Subcutaneous abdominal adipose tissue (tissue), 5 donors: ENCODE results near the gene SHE.

Experiments
- H3K27ac ChIP-seq: one replicate; pipeline ENCODE4 v1.7.0; 2013; ENCODE audit warnings: low read depth, mild to moderate bottlenecking, inconsistent platforms, low read length, moderate library complexity
- H3K27me3 ChIP-seq, 5 donors: one replicate each; pipeline ENCODE4 v1.7.0; 2013; ENCODE audit warnings: low read length in 5 of 5, inconsistent platforms in 1 of 5; ENCODE audit not compliant: control insufficient read depth in 5 of 5, insufficient read depth in 4 of 5
- H3K36me3 ChIP-seq, 5 donors: one replicate each; pipeline ENCODE4 v1.7.0; 2013; ENCODE audit warnings: low read length in 5 of 5; ENCODE audit not compliant: control insufficient read depth in 5 of 5, insufficient read depth in 5 of 5
- H3K4me1 ChIP-seq, 5 donors: one replicate each; pipeline ENCODE4 v1.7.0; 2013; ENCODE audit warnings: low read length in 5 of 5, mild to moderate bottlenecking in 3 of 5, moderate library complexity in 1 of 5; ENCODE audit not compliant: control insufficient read depth in 5 of 5, insufficient read depth in 5 of 5
- H3K4me3 ChIP-seq, 5 donors: one replicate each; pipeline ENCODE4 v1.7.0; 2013; ENCODE audit warnings: low read length in 5 of 5, low read depth in 1 of 5
- H3K9ac ChIP-seq, 5 donors: one replicate each; pipeline ENCODE4 v1.7.0; 2013; ENCODE audit warnings: low read length in 5 of 5, mild to moderate bottlenecking in 4 of 5, moderate library complexity in 3 of 5
- H3K9me3 ChIP-seq, 5 donors: one replicate each; pipeline ENCODE4 v1.7.0; 2013; ENCODE audit warnings: low read length in 5 of 5; ENCODE audit not compliant: control insufficient read depth in 5 of 5
- donor health status: healthy.
- donor health status: healthy.
- donor health status: healthy.
- donor health status: healthy.
- donor health status: healthy.

The SHE gene

DNA sequence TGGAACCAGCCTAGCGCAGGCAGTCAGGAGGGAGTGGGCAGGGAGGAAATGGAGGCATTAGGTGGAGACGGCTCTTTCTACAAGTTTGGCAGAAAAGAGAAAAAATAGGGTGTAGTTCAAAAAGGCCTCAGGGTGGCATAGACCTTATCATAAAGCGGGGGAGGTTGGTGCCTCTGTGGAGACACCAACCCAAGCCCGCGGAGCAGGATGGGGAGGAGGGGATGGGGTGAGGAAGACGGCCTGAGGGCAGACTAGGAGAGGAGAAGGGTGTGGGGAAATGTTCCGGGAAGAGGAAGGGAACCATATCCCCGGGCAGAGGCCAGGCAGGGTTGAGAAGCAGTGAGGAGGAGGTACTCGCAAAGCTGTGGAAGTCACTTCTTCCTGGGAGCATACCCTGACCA is 17.4 kb upstream of the SHE start:
- no peak overlapping the region for H3K27ac ChIP-seq
- H3K4me3 ChIP-seq = no peak overlapping the region
- peaks cover 0 to 2% (median 0%) of the 10 kb centered on the region in 5 donors for H3K9me3 ChIP-seq
- peaks cover 0 to 6% (median 0%) of the 10 kb centered on the region in 5 donors for H3K36me3 ChIP-seq
- H3K27me3 ChIP-seq = peaks cover 0 to 4% (median 0%) of the 10 kb centered on the region in 5 donors
- H3K9ac ChIP-seq = no peak overlapping the region
- H3K4me1 ChIP-seq = peaks cover 0 to 31% (median 6%) of the 10 kb centered on the region in 5 donors

DNA sequence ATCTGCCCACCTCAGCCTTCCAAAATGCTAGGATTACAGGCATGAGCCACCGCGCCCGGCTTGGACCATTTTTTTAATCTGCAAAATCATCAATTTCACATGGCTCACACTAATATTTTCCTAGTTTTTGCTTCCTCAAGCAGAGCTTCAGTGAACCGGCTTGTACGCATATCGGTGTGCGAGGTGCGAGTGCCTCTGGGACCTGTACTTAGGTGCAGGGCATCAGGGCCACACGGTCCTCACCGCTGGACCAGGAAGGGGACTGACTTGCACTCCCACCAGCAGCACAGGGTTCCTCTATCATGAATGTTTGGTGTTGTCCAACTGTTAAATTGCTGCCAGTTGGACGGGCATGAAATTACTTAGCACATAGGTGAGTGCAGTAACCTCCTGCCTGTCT is 15.4 kb upstream of the SHE start:
- Histone ChIP-seq H3K27ac (no peak overlapping the region), H3K4me3 (no peak overlapping the region), H3K9me3 (no peaks in the 10 kb centered on the region), H3K4me1 (peaks cover 0 to 31% (median 6%) of the 10 kb centered on the region in 5 donors), H3K9ac (no peak overlapping the region), H3K27me3 (peaks cover 0 to 4% (median 0%) of the 10 kb centered on the region in 5 donors), H3K36me3 (no peaks in the 10 kb centered on the region)

DNA sequence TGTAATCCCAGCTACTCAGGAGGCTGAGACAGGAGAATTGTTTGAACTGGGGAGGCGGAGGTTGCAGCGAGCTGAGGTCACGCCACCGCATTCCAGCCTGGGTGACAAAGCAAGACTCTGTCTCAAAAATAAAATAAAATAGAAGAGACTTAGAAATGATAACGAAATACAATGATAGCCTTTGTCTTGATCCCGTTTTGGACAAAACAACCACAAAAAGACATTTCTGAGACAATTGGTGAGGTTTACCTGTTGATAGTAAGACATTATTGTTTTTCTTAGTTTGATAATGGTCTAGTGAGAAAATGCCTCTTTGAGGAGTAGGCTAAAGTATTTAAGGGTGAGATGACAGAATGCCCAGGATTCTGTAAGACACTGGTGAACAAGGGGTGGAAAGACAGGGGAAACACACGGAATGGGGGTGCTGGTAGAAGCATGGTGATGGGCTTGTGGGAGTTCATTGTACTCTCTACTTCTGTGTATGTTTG is 11.9 kb upstream of the SHE start:
- Histone ChIP-seq H3K27me3 (peaks cover 0 to 3% (median 0%) of the 10 kb centered on the region in 5 donors), H3K4me3 (no peak overlapping the region), H3K9me3 (no peaks in the 10 kb centered on the region), H3K27ac (no peak overlapping the region), H3K9ac (no peak overlapping the region), H3K36me3 (no peaks in the 10 kb centered on the region), H3K4me1 (no peaks in the 10 kb centered on the region)

DNA sequence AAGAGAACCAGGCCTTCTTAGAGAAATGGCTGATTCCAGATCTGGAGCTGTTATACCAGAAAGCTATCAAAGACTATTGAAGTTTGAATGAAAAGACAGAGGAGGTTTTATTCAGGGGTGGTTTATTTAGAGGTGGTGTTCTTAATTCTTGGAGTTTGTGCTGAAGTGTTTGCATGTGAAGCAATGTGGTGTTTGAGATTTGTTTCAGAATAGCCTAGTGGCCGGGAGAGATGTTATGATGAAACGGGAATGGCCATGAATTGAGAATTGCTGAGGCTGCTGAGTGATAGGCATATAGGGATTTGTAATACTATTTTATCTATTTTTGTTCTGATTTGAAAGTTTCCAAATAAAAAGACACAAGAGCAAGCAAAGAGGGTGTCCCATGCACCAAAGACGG is 10.5 kb upstream of the SHE start:
- Histone ChIP-seq H3K4me3 (no peak overlapping the region), H3K27me3 (peaks cover 0 to 3% (median 0%) of the 10 kb centered on the region in 5 donors), H3K9ac (no peak overlapping the region), H3K4me1 (no peaks in the 10 kb centered on the region), H3K27ac (no peak overlapping the region), H3K9me3 (no peaks in the 10 kb centered on the region), H3K36me3 (peaks cover 0 to 4% (median 0%) of the 10 kb centered on the region in 5 donors)

DNA sequence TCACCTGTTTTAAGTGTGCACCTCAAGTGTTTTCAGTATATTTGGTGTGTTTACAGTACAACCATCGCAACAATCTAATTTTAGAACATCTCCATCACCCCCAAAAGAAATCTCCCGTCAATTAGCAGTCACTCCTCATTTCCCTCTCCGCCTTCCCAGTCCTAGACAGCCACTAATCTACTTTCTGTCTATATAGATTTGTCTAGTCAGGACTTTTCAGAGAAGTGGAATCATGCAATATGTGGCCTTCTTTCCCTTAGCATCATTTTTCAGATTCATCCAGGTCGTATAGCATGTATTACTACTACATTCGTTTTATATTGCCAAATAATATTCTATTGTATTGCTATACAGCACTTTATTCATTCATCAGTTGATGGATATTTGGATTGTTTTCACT is 1.7 kb upstream of the SHE start:
- Histone ChIP-seq H3K27me3 (peaks cover 0 to 23% (median 12%) of the 10 kb centered on the region in 5 donors), H3K27ac (no peak overlapping the region), H3K4me3 (no peak overlapping the region), H3K36me3 (peaks cover 0 to 4% (median 0%) of the 10 kb centered on the region in 5 donors), H3K9ac (no peak overlapping the region), H3K9me3 (peaks cover 0 to 6% (median 5%) of the 10 kb centered on the region in 5 donors), H3K4me1 (peaks cover 0 to 37% (median 11%) of the 10 kb centered on the region in 5 donors)

DNA sequence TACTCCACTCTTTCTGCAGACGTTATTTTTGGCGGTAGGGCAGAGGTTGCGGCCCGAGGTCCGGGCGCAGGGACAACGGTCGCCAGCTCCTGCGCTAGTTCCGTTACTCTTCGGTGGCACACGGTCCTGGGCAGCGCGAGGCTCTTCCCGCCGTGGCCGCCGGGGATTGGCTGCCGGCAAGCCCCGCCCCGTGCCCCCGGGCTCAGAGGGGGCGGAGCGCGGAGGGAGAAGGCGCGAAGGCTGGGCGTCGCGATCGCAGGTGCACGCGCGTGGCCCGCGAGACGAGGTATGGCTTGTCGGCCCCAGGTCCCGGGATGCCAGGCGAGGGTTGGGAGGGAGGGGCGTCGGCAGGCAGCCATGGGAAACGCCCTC is 518 bp upstream of the SHE start:
- Histone ChIP-seq H3K9me3 (peaks cover 0 to 6% (median 5%) of the 10 kb centered on the region in 5 donors), H3K4me1 (peaks cover 0 to 38% (median 11%) of the 10 kb centered on the region in 5 donors), H3K36me3 (peaks cover 0 to 4% (median 0%) of the 10 kb centered on the region in 5 donors), H3K27ac (no peak overlapping the region), H3K9ac (peak overlapping the region in 3 of 5 donors; percentile 13 to 59 (median 33)), H3K27me3 (peaks cover 0 to 23% (median 12%) of the 10 kb centered on the region in 5 donors), H3K4me3 (peak overlapping the region in 4 of 5 donors; percentile 75 to 88 (median 86))

DNA sequence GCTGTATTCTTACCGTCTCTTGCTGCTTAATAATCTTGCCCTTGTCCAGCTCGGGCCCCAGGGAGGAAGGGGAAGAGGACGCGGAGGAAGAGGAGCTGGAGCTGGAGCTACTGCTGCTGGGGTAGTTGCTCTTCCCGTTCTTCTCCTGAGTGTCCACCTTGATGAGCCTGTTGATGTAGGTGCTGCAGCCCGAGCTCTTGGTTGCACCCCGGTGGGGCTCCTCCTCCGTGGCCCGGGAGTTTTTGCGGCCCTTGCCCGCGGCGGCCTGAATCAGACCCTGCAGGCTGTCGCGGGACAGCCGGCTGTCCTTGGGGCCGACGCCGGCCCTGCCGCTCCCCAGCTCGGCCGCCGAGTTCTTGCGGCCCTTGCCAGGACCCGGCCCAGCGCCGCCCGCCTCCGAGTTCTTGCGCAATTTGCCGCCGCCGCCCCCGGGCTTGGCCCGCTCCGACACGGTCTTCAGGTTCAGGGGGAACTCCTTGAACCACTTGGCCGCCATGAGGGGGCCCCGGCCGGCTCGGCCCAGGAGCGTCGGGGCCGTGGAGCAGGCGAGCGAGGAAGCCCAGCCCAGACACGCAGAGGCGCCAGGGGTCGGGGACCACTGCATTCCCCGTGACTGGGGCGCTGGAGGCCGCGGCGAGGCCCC is 668 bp downstream of the SHE start:
- peak overlapping the region; percentile 65 for H3K27ac ChIP-seq
- H3K27me3 ChIP-seq = peaks cover 0 to 23% (median 12%) of the 10 kb centered on the region in 5 donors
- peak overlapping the region; percentile 75 to 88 (median 84) for H3K4me3 ChIP-seq
- H3K9me3 ChIP-seq = peaks cover 0 to 5% (median 4%) of the 10 kb centered on the region in 5 donors
- peaks cover 0 to 4% (median 0%) of the 10 kb centered on the region in 5 donors for H3K36me3 ChIP-seq
- H3K9ac ChIP-seq = peak overlapping the region in 4 of 5 donors; percentile 72 to 84 (median 80)
- H3K4me1 ChIP-seq = peaks cover 0 to 44% (median 11%) of the 10 kb centered on the region in 5 donors

DNA sequence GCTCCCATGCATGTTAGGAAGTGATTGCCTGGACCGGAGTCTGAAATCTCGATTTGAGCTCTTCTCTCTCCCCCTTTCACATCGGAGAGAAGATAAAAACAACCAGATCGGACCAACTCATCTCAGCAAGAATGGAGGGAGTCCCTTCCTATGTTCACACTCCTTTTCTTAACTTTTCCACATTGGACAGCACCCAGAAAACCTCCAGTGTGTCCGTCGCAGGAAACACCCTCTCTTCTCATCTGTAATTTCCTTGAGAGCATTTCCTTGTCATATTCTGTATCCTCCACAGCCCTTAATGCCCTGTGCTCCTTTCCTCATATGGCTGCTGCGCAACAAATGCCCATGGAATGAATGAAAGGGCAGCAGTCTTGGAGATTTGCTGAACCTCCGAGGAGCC is 1.7 kb downstream of the SHE start:
- H3K9me3 ChIP-seq = no peaks in the 10 kb centered on the region
- peak overlapping the region; percentile 56 for H3K27ac ChIP-seq
- H3K9ac ChIP-seq = peak overlapping the region in 3 of 5 donors; percentile 7 to 84 (median 72)
- peaks cover 0 to 4% (median 0%) of the 10 kb centered on the region in 5 donors for H3K36me3 ChIP-seq
- H3K4me3 ChIP-seq = peak overlapping the region; percentile 75 to 88 (median 84)
- peaks cover 0 to 23% (median 12%) of the 10 kb centered on the region in 5 donors for H3K27me3 ChIP-seq
- peaks cover 0 to 52% (median 11%) of the 10 kb centered on the region in 5 donors for H3K4me1 ChIP-seq

DNA sequence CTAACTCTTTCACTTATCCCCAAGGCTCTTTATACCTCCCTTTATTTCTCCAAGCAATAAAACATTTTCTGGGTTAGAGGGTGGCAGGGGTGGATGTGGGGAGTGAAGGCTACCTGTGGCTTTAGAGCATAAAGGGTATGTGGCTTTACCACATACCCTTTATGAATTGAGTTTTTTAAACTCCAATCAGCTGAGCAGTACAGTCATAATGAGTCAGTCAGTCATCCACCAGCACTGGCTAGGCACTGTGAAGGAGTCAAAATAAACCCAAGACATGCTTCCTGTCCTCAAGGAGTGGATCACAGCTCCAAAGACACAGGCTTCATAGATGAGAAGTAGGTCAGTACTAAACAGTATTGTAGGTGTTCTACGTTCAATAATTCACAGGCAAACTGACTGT is 2.8 kb downstream of the SHE start:
- peak overlapping the region; percentile 56 for H3K27ac ChIP-seq

More for the DNA sequence above, 2.8 kb downstream of the SHE start:
- Histone ChIP-seq H3K9ac (peak overlapping the region in 1 of 5 donors; percentile 29), H3K4me3 (peak overlapping the region in 4 of 5 donors; percentile 79 to 88 (median 86)), H3K4me1 (peaks cover 0 to 59% (median 11%) of the 10 kb centered on the region in 5 donors), H3K27me3 (peaks cover 0 to 23% (median 12%) of the 10 kb centered on the region in 5 donors), H3K9me3 (no peaks in the 10 kb centered on the region), H3K36me3 (peaks cover 0 to 4% (median 0%) of the 10 kb centered on the region in 5 donors)
